HEK293T (cell line): ENCODE measurements around the gene IGSF8.

Experiments
- CTCF ChIA-PET: fragments of 350-600 bp; formaldehyde crosslinking; extraction: SDS; loops from one replicate; lab custom pipeline; 2021; ENCODE audit warnings: antibody characterized with exemption, inconsistent platforms; lab: Yijun Ruan, JAX
- POLR2A ChIA-PET: fragments of 350-600 bp; formaldehyde crosslinking; extraction: SDS; loops from one replicate; lab custom pipeline; 2020; ENCODE audit warnings: antibody characterized with exemption, inconsistent platforms; lab: Yijun Ruan, JAX
- DNase-seq: peaks from one replicate; pipeline ENCODE4 v3.0.0; 2012; ENCODE audit warnings: mixed read lengths; ENCODE audit errors: extremely low spot score
- ARNT ChIP-seq: fragments of 450-650 bp; IDR thresholded peaks from 2 replicates; pipeline ENCODE4 v1.6.1; 2017; ENCODE audit warnings: mild to moderate bottlenecking
- BHLHE40 ChIP-seq: fragments of 450-650 bp; IDR thresholded peaks from 2 replicates; pipeline ENCODE4 v1.6.1; 2016; ENCODE audit warnings: mild to moderate bottlenecking, moderate library complexity, borderline replicate concordance
- CTBP1 ChIP-seq: fragments of 450-650 bp; IDR thresholded peaks from 2 replicates; pipeline ENCODE4 v1.6.1; 2016; ENCODE audit warnings: borderline replicate concordance
- ELF4 ChIP-seq: fragments of 450-650 bp; IDR thresholded peaks from 2 replicates; pipeline ENCODE4 v1.6.1; 2017; ENCODE audit warnings: antibody characterized with exemption
- FOXA1 ChIP-seq: fragments of 450-650 bp; IDR thresholded peaks from 2 replicates; pipeline ENCODE4 v1.6.1; 2016; ENCODE audit warnings: mild to moderate bottlenecking
- FOXK2 ChIP-seq: fragments of 450-650 bp; IDR thresholded peaks from 2 replicates; pipeline ENCODE4 v1.6.1; 2016; ENCODE audit warnings: mild to moderate bottlenecking
- FOXM1 ChIP-seq: fragments of 450-650 bp; IDR thresholded peaks from 2 replicates; pipeline ENCODE4 v1.6.1; 2017; ENCODE audit warnings: mild to moderate bottlenecking, borderline replicate concordance
- HDGF ChIP-seq: fragments of 450-650 bp; IDR thresholded peaks from 2 replicates; pipeline ENCODE4 v1.6.1; 2017; ENCODE audit warnings: antibody characterized with exemption, borderline replicate concordance
- L3MBTL2 ChIP-seq: fragments of 450-650 bp; conservative IDR thresholded peaks from 2 replicates; pipeline ENCODE4 v1.6.1; 2016; ENCODE audit warnings: mild to moderate bottlenecking
- LEF1 ChIP-seq: fragments of 450-650 bp; IDR thresholded peaks from 2 replicates; pipeline ENCODE4 v1.6.1; 2017; ENCODE audit warnings: mild to moderate bottlenecking, borderline replicate concordance
- NFRKB ChIP-seq: fragments of 450-650 bp; IDR thresholded peaks from 2 replicates; pipeline ENCODE4 v1.6.1; 2016; ENCODE audit warnings: mild to moderate bottlenecking, moderate library complexity
- PKNOX1 ChIP-seq: fragments of 450-650 bp; IDR thresholded peaks from 2 replicates; pipeline ENCODE4 v1.6.1; 2016
- SP1 ChIP-seq: fragments of 450-650 bp; IDR thresholded peaks from 2 replicates; pipeline ENCODE4 v1.6.1; 2017
- SUZ12 ChIP-seq: fragments of 450-650 bp; IDR thresholded peaks from 2 replicates; pipeline ENCODE4 v1.6.1; 2016; ENCODE audit warnings: mild to moderate bottlenecking
- TARDBP ChIP-seq: fragments of 450-650 bp; IDR thresholded peaks from 2 replicates; pipeline ENCODE4 v1.6.1; 2016
- ZNF384 ChIP-seq: fragments of 450-650 bp; IDR thresholded peaks from 2 replicates; pipeline ENCODE4 v1.6.1; 2016

IGSF8 gene

GRCh38 chr1:160109686-160110085, 11.3 kb upstream of the IGSF8 start:
- no peak for DNase-seq
- ChIA-PET POLR2A (no interaction called here), CTCF (interaction anchor here (0.6 to 1.7 kb wide), 5 partner anchors 9 to 267 kb away, joined by 3 to 6 read pairs (median 4); no protein-coding TSS in a partner anchor)
- no peak for TF ChIP-seq FOXK2
- TF ChIP-seq PKNOX1 = no peak
- TF ChIP-seq ELF4 = no peak
- TF ChIP-seq NFRKB = no peak
- TF ChIP-seq SP1 = no peak
- no peak for TF ChIP-seq L3MBTL2
- TF ChIP-seq BHLHE40 = no peak
- no peak for TF ChIP-seq HDGF
- TF ChIP-seq TARDBP = no peak
- TF ChIP-seq ARNT = no peak
- no peak for TF ChIP-seq FOXM1
- no peak for TF ChIP-seq FOXA1
- no peak for TF ChIP-seq SUZ12
- TF ChIP-seq ZNF384 = no peak
- no peak for TF ChIP-seq CTBP1
- no peak for TF ChIP-seq LEF1

GRCh38 chr1:160108888-160109662, 10.7 kb upstream of the IGSF8 start:
- TF ChIP-seq SUZ12 = no peak
- peak; percentile 67 for TF ChIP-seq L3MBTL2
- DNase-seq = peak; percentile 69
- ChIA-PET POLR2A (no interaction called here), CTCF (interaction anchor here (0.5 to 1.7 kb wide), 7 partner anchors 23 to 268 kb away, joined by 3 to 10 read pairs (median 4); no protein-coding TSS in a partner anchor)

- DNase-seq = no peak
- no peak for TF ChIP-seq TARDBP
- POLR2A ChIA-PET = no interaction called here
- CTCF ChIA-PET = no interaction called here
Observed at GRCh38 chr1:160107512-160107911, 9.1 kb upstream of the IGSF8 start.

GRCh38 chr1:160105155-160105554, 6.7 kb upstream of the IGSF8 start:
- ChIA-PET CTCF (interaction anchor here (0.5 to 2.7 kb wide), 4 partner anchors 42 to 187 kb away, joined by 3 to 15 read pairs (median 4); no protein-coding TSS in a partner anchor), POLR2A (no interaction called here)
- TF ChIP-seq BHLHE40 (no peak), FOXM1 (no peak), HDGF (no peak), PKNOX1 (no peak), ARNT (no peak), FOXK2 (no peak), TARDBP (no peak), SUZ12 (no peak), FOXA1 (no peak), NFRKB (no peak), ELF4 (no peak), LEF1 (no peak), SP1 (no peak)
- DNase-seq = no peak

GRCh38 chr1:160104486-160104885, 6.1 kb upstream of the IGSF8 start:
- ChIA-PET CTCF (interaction anchor here (1.1 to 2.7 kb wide), 3 partner anchors 89 to 187 kb away, joined by 4 to 15 read pairs (median 5); no protein-coding TSS in a partner anchor), POLR2A (interaction anchor here (0.6 kb wide), 1 partner anchor 273 kb away, joined by 4 read pairs; no protein-coding TSS in a partner anchor)
- TF ChIP-seq FOXA1 (no peak), PKNOX1 (no peak), SP1 (no peak), ZNF384 (no peak), TARDBP (no peak), SUZ12 (no peak)
- no peak for DNase-seq

- POLR2A ChIA-PET = interaction anchor here (0.6 to 0.9 kb wide), 2 partner anchors 159 to 273 kb away, joined by 4 read pairs; partner anchors contain the start of gene DCAF8
Observed at GRCh38 chr1:160103658-160104408, 5.4 kb upstream of the IGSF8 start.

More at GRCh38 chr1:160103658-160104408, 5.4 kb upstream of the IGSF8 start:
- no peak for DNase-seq
- TF ChIP-seq FOXK2 (no peak), CTBP1 (no peak), FOXA1 (no peak), BHLHE40 (no peak), HDGF (no peak), ZNF384 (no peak), PKNOX1 (no peak)
- CTCF ChIA-PET = interaction anchor here (0.6 to 2.7 kb wide), 4 partner anchors 89 to 188 kb away, joined by 4 to 15 read pairs (median 6); no protein-coding TSS in a partner anchor
